Mammary epithelial cell (primary cell): Measurements from ENCODE around the gene APBA2.

Source experiments
- CTCF ChIP-seq, 2 donors: IDR thresholded peaks in 1 of 2; conservative IDR thresholded peaks in 1 of 2; 2 replicates each; pipeline ENCODE4 v1.5.1; 2011 to 2012; ENCODE audit warnings: inconsistent platforms in 2 of 2, low read length in 2 of 2, mild to moderate bottlenecking in 2 of 2, control low read depth in 1 of 2, low read depth in 1 of 2; ENCODE audit not compliant: insufficient read depth in 1 of 2; ENCODE audit errors: extremely low read depth in 1 of 2
- EZH2 ChIP-seq: IDR thresholded peaks from 2 replicates; pipeline ENCODE4 v1.6.1; 2012; ENCODE audit warnings: low read length, inconsistent platforms, borderline replicate concordance

GRCh38 chr15:29126821-29127461, 241.2 kb downstream of the APBA2 start:
- TF ChIP-seq EZH2 (no peak), CTCF (conservative IDR thresholded peaks at IDR 0.05 in 1 of 2, IDR thresholded peaks at IDR 0.05 in 1 of 2; ENCODE audit: extremely low read depth in 1 of 2, insufficient read depth in 1 of 2, low read depth in 1 of 2, low read length in 2 of 2) (no peak)
